Neural progenitor cell (in vitro differentiated cells): Measurements from ENCODE around the gene MOB2. TPM values are rescaled to one million over a fixed set of nuclear protein-coding genes. Genes with fewer than 3 reads are reported as not detected.

ENCODE experiments used
- DNase-seq: peaks from one replicate; pipeline ENCODE4 v3.0.0-alpha.2; 2016; ENCODE audit warnings: low spot score
- H2AFZ ChIP-seq: fragments of 200-600 bp; sonication (generic); replicated peaks from 2 replicates; pipeline ENCODE4 v1.6.1; 2016; ENCODE audit warnings: antibody characterized with exemption
- H3F3A ChIP-seq: fragments of 200-600 bp; sonication (generic); 2 replicates; pipeline ENCODE4 v1.6.1; 2016; ENCODE audit warnings: antibody characterized with exemption, low read depth
- H3K27ac ChIP-seq: fragments of 200-600 bp; sonication (generic); 2 replicates; pipeline ENCODE4 v1.5.1; 2016; ENCODE audit warnings: mild to moderate bottlenecking
- H3K27me3 ChIP-seq: fragments of 200-600 bp; sonication (generic); 2 replicates; pipeline ENCODE4 v1.6.1; 2016; ENCODE audit warnings: mild to moderate bottlenecking, moderate library complexity
- H3K36me3 ChIP-seq: fragments of 200-600 bp; sonication (generic); 2 replicates; pipeline ENCODE4 v1.5.1; 2016
- H3K4me1 ChIP-seq: fragments of 200-600 bp; sonication (generic); 2 replicates; pipeline ENCODE4 v1.6.1; 2016; ENCODE audit warnings: mixed run types
- H3K4me2 ChIP-seq: fragments of 200-600 bp; sonication (generic); 2 replicates; pipeline ENCODE4 v1.6.1; 2016
- H3K4me3 ChIP-seq: fragments of 200-600 bp; sonication (generic); 2 replicates; pipeline ENCODE4 v1.5.1; 2016
- H3K79me2 ChIP-seq: fragments of 200-600 bp; sonication (generic); 2 replicates; pipeline ENCODE4 v1.6.1; 2016; ENCODE audit warnings: low read depth
- H3K9ac ChIP-seq: fragments of 200-600 bp; sonication (generic); 2 replicates; pipeline ENCODE4 v1.6.1; 2016
- H3K9me3 ChIP-seq: fragments of 200-600 bp; sonication (generic); 2 replicates; pipeline ENCODE4 v1.5.1; 2016; ENCODE audit warnings: low read depth
- H4K20me1 ChIP-seq: fragments of 200-600 bp; sonication (generic); 2 replicates; pipeline ENCODE4 v1.6.1; 2016; ENCODE audit warnings: low read depth
- H3K27ac Mint-ChIP-seq: 3 replicates; pipeline ENCODE4 v1.8.0; 2021; ENCODE audit warnings: mixed read lengths
- H3K27me3 Mint-ChIP-seq: 2 replicates; pipeline ENCODE4 v1.8.0; 2022; ENCODE audit warnings: low read depth, mild to moderate bottlenecking, inconsistent platforms, moderate library complexity, mixed read lengths; ENCODE audit not compliant: insufficient read depth
- H3K36me3 Mint-ChIP-seq: 3 replicates; pipeline ENCODE4 v1.8.0; 2021; ENCODE audit warnings: mixed read lengths
- H3K4me1 Mint-ChIP-seq: 3 replicates; pipeline ENCODE4 v1.8.0; 2021; ENCODE audit warnings: mixed read lengths
- H3K4me3 Mint-ChIP-seq: 3 replicates; pipeline ENCODE4 v1.8.0; 2021; ENCODE audit warnings: mild to moderate bottlenecking, moderate library complexity, mixed read lengths
- H3K9me3 Mint-ChIP-seq: 3 replicates; pipeline ENCODE4 v1.8.0; 2020; ENCODE audit warnings: mixed read lengths
- CTCF ChIP-seq: fragments of 200-600 bp; sonication (generic); IDR thresholded peaks from 2 replicates; pipeline ENCODE4 v1.5.1; 2017; ENCODE audit warnings: antibody characterized with exemption, mild to moderate bottlenecking
- EZH2 ChIP-seq: fragments of 200-600 bp; sonication (generic); IDR thresholded peaks from 2 replicates; pipeline ENCODE4 v1.6.1; 2017; ENCODE audit warnings: antibody characterized with exemption, mild to moderate bottlenecking, moderate library complexity
- EZH2phosphoT487 ChIP-seq: fragments of 200-600 bp; sonication (generic); IDR thresholded peaks from 2 replicates; pipeline ENCODE4 v1.6.1; 2017; ENCODE audit warnings: antibody characterized with exemption
- total RNA-seq: library from RNA; depleted of rRNA; stranded (reverse); fragments of >200 nt; gene quantifications from 2 replicates; pipeline ENCODE4 v1.2.3, GENCODE V29; 2015; ENCODE audit warnings: low replicate concordance

The MOB2 gene
- total RNA-seq, 1 donor from 2014 or later: 8.0 TPM

GRCh38 chr11:1422981-1423380, 63.6 kb downstream of the MOB2 start:
- peaks cover 8% of the 10 kb centered on the region for H3K36me3 Mint-ChIP-seq
- no peak overlapping the region for H3K27ac Mint-ChIP-seq
- Histone ChIP-seq H4K20me1 (peaks cover 47% of the 10 kb centered on the region), H3K27ac (no peak overlapping the region), H3K4me1 (no peaks in the 10 kb centered on the region), H3K27me3 (no peaks in the 10 kb centered on the region), H3K36me3 (no peaks in the 10 kb centered on the region), H2AFZ (no peak overlapping the region), H3K4me2 (no peak overlapping the region), H3F3A (peaks cover 7% of the 10 kb centered on the region), H3K9ac (no peak overlapping the region), H3K79me2 (no peaks in the 10 kb centered on the region), H3K9me3 (peaks cover 8% of the 10 kb centered on the region), H3K4me3 (no peak overlapping the region)
- H3K4me1 Mint-ChIP-seq: no peaks in the 10 kb centered on the region
- H3K9me3 Mint-ChIP-seq: peaks cover 17% of the 10 kb centered on the region
- no peak for DNase-seq
- TF ChIP-seq CTCF: no peak
- no peak for TF ChIP-seq EZH2phosphoT487
- TF ChIP-seq EZH2: no peak
- peaks cover 5% of the 10 kb centered on the region for H3K27me3 Mint-ChIP-seq
- no peak overlapping the region for H3K4me3 Mint-ChIP-seq

DNA sequence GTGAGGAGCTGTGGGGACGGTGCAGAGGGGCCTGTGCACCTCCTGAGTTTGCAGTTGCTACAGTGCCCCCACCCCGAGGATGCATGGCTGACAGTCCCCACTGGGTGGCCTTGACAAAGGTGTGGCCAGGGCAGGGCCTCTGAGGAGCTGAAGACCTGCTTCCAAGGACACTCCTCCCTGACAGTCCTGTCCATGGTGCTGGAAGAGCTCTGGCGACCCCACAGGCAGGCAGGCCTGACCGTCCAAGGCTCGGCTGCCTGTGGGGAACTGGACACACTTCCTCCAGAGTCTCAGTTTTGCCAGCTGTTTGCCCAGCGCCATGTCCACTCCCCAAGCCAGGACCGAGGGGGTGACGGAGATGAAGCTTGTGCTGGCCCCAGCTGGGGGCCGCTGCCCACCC, 64.1 kb downstream of the MOB2 start:
- no peaks in the 10 kb centered on the region for H3K4me1 Mint-ChIP-seq
- peaks cover 5% of the 10 kb centered on the region for H3K27me3 Mint-ChIP-seq
- peaks cover 12% of the 10 kb centered on the region for H3K9me3 ChIP-seq
- no peak overlapping the region for H3K27ac Mint-ChIP-seq
- H3K4me3 ChIP-seq: no peak overlapping the region
- no peak for TF ChIP-seq EZH2phosphoT487
- no peak for TF ChIP-seq CTCF
- no peak for TF ChIP-seq EZH2
- no peak overlapping the region for H3K4me2 ChIP-seq
- H2AFZ ChIP-seq: no peak overlapping the region
- H3K27me3 ChIP-seq: no peaks in the 10 kb centered on the region
- H3F3A ChIP-seq: peaks cover 11% of the 10 kb centered on the region
- H4K20me1 ChIP-seq: peaks cover 47% of the 10 kb centered on the region
- peaks cover 17% of the 10 kb centered on the region for H3K9me3 Mint-ChIP-seq
- H3K4me1 ChIP-seq: no peaks in the 10 kb centered on the region
- no peaks in the 10 kb centered on the region for H3K36me3 ChIP-seq
- no peak overlapping the region for H3K9ac ChIP-seq
- H3K4me3 Mint-ChIP-seq: no peak overlapping the region
- DNase-seq: peak; percentile 62
- no peak overlapping the region for H3K27ac ChIP-seq
- no peaks in the 10 kb centered on the region for H3K79me2 ChIP-seq
- H3K36me3 Mint-ChIP-seq: peaks cover 8% of the 10 kb centered on the region

GRCh38 chr11:1421291-1421690, 65.3 kb downstream of the MOB2 start:
- Mint-ChIP-seq H3K9me3 (peaks cover 28% of the 10 kb centered on the region), H3K4me3 (no peak overlapping the region), H3K27me3 (peaks cover 5% of the 10 kb centered on the region), H3K36me3 (peaks cover 13% of the 10 kb centered on the region), H3K27ac (no peak overlapping the region), H3K4me1 (no peaks in the 10 kb centered on the region)
- Histone ChIP-seq H4K20me1 (peaks cover 37% of the 10 kb centered on the region), H3K36me3 (peaks cover 4% of the 10 kb centered on the region), H3K9me3 (peaks cover 23% of the 10 kb centered on the region), H3K27ac (no peak overlapping the region), H3K4me2 (no peak overlapping the region), H2AFZ (no peak overlapping the region), H3K4me3 (no peak overlapping the region), H3F3A (peaks cover 11% of the 10 kb centered on the region), H3K4me1 (no peaks in the 10 kb centered on the region), H3K79me2 (peaks cover 5% of the 10 kb centered on the region), H3K27me3 (no peaks in the 10 kb centered on the region), H3K9ac (no peak overlapping the region)
- TF ChIP-seq EZH2: no peak
- no peak for TF ChIP-seq CTCF
- DNase-seq: no peak
